ENCODE data around the gene GABPA. TPM values are rescaled to one million over a fixed set of nuclear protein-coding genes. Genes with fewer than 3 reads are reported as not detected.

The GABPA gene
- total and polyA plus RNA-seq, 2 experiments from 2014 or later = 17.6 to 24.4 TPM

DNA sequence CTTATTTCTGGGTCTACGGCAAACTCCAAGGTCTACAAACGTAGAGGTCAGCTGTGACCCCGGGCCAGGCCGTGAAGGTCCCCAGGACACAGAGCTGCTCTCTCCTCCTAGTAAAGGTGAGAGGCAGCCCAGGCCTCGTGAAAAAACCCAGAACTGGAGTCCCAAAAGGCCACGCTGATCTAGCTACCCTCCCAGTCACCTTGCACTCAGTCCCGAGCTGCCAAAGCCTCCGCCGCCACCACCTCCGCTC is 193 bp upstream of the GABPA start:
- Histone ChIP-seq H3K9me2 (ENCODE audit: insufficient read depth) (no peaks in the 10 kb centered on the region), H4K20me1 (ENCODE audit: insufficient read depth) (no peaks in the 10 kb centered on the region), H3K27ac (peak overlapping the region; percentile 97), H3K27me3 (replicated peaks; ENCODE audit: insufficient read depth) (no peaks in the 10 kb centered on the region), H3K9ac (peak overlapping the region; percentile 96), H2AFZ (peak overlapping the region; percentile 89), H3K4me2 (ENCODE audit: unreplicated experiment) (peak overlapping the region; percentile 99), H3K4me3 (peak overlapping the region; percentile 99), H3K4me1 (ENCODE audit: insufficient read depth) (peaks cover 30% of the 10 kb centered on the region), H3K9me3 (ENCODE audit: low read depth) (no peaks in the 10 kb centered on the region), H3F3A (ENCODE audit: insufficient read depth) (peaks cover 24% of the 10 kb centered on the region; the same call in 1 of the 2 replicates), H3K36me3 (ENCODE audit: low read depth) (peaks cover 8% of the 10 kb centered on the region), H3K79me2 (ENCODE audit: insufficient read depth) (peaks cover 89% of the 10 kb centered on the region)
- in situ Hi-C loops (cut with MboI) = no loop called here
- WGBS, 2 experiments (ENCODE audit: low coverage in 1 of 2, low lambda C conversion rate in 2 of 2, missing lambda C conversion rate in 2 of 2) = 0 to 1% methylated on average over 8 to 10 of the region's 10 CpGs
- TF ChIP-seq EZH2 (IDR thresholded peaks at IDR 0.05; ENCODE audit: insufficient read depth, poor library complexity, severe bottlenecking) (no peak), EZH2phosphoT487 (IDR thresholded peaks at IDR 0.05; ENCODE audit: insufficient read depth, low read depth) (no peak)
- DNase-seq = no peak

DNA sequence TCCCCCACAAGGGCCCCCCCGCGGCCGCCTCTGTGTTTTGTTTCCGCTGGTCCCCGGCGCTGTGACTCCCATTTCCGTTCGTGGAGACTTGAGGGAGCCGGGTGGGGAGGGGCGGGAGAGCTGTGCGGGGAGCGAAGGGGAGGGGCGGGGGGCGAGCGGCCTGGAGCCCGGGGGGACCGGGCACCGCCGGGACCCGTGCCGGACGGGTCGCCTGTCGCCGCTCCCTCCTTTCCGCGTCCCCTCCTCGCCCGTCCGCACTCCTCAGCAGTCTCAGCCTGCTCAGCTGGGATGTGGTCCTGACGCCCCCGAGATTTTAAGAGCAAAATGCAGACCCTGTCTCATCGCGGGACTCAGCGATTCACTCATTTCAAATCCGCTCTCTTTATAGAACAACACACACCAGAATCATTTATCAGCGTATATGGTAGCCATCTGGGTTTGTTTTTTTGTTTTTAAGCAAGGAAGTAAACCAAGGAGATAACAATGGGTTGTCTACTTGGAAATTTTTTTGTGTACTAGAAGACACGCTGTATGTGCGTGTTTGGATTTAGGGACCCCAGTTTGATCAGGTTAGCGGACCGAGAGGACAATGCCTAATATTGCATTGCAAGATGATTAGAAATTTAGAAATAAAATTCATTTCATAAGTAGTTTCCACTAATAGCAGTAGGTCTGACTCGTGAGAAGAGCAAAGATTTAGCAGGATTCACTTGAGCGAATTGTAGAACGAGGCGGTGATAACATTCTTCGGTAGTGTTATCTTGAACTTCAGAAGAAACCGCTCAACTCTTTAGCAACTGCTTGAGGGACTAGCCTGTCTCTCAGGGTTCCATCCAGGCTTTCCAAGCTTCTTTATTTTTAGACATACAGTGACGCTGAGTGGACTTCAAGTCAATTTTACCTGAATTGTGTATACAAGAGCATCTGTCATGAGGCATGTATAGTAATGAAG is 1.1 kb downstream of the GABPA start:
- peak overlapping the region; percentile 89 for H2AFZ ChIP-seq
- in situ Hi-C loops (cut with MboI) = no loop called here

DNA sequence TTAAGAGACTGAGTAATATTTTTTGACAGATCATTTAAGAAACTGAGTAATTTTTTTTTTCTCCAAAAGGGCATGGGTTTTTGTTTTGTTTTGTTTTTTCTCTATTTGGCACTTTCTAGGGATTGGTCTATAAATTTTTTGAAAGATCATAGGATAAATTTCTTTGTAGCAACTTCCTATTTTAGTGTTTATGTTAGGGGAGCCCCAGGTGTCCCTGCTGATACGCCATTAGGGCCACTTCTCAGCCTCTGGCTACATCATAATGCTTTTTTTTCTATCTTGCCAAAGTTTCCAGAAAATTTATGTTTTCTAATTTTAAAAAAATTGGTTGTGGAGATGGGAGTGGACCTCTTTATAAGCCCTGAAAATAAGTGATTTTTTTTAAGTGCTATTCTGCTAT is 2.6 kb downstream of the GABPA start:
- no peak overlapping the region for H3K27ac ChIP-seq
- H3K9me2 ChIP-seq (ENCODE audit: insufficient read depth) = no peaks in the 10 kb centered on the region
- H3K79me2 ChIP-seq (ENCODE audit: insufficient read depth) = peaks cover 87% of the 10 kb centered on the region
- peaks cover 24% of the 10 kb centered on the region; the same call in 1 of the 2 replicates for H3F3A ChIP-seq (ENCODE audit: insufficient read depth)
- H3K27me3 ChIP-seq (replicated peaks; ENCODE audit: insufficient read depth) = no peaks in the 10 kb centered on the region
- no peak for DNase-seq
- H2AFZ ChIP-seq = no peak overlapping the region; the same call in 1 of the 2 replicates
- H3K4me1 ChIP-seq (ENCODE audit: insufficient read depth) = peaks cover 22% of the 10 kb centered on the region
- 0 out of 2 replicates have a peak overlapping the region, but pooled peaks have one; percentile 99 for H3K4me3 ChIP-seq
- H3K9ac ChIP-seq = peak overlapping the region; percentile 96; the same call in 1 of the 2 replicates
- 95 to 97% methylated on average over 1 of the region's 1 CpG for WGBS, 2 experiments (ENCODE audit: low coverage in 1 of 2, low lambda C conversion rate in 2 of 2, missing lambda C conversion rate in 2 of 2)
- TF ChIP-seq EZH2phosphoT487 (IDR thresholded peaks at IDR 0.05; ENCODE audit: insufficient read depth, low read depth) = no peak
- TF ChIP-seq EZH2 (IDR thresholded peaks at IDR 0.05; ENCODE audit: insufficient read depth, poor library complexity, severe bottlenecking) = no peak
- H4K20me1 ChIP-seq (ENCODE audit: insufficient read depth) = no peaks in the 10 kb centered on the region
- H3K9me3 ChIP-seq (ENCODE audit: low read depth) = no peaks in the 10 kb centered on the region
- in situ Hi-C loops (cut with MboI) = no loop called here
- peak overlapping the region; percentile 87 for H3K4me2 ChIP-seq (ENCODE audit: unreplicated experiment)
- no peaks in the 10 kb centered on the region for H3K36me3 ChIP-seq (ENCODE audit: low read depth)

More for the DNA sequence above, 1.1 kb downstream of the GABPA start:
- no peaks in the 10 kb centered on the region for H3K36me3 ChIP-seq (ENCODE audit: low read depth)
- no peaks in the 10 kb centered on the region for H3K9me3 ChIP-seq (ENCODE audit: low read depth)
- H3F3A ChIP-seq (ENCODE audit: insufficient read depth) = peaks cover 24% of the 10 kb centered on the region; the same call in 1 of the 2 replicates
- H3K4me3 ChIP-seq = peak overlapping the region; percentile 99
- H3K27ac ChIP-seq = peak overlapping the region; percentile 97
- H3K27me3 ChIP-seq (replicated peaks; ENCODE audit: insufficient read depth) = no peaks in the 10 kb centered on the region
- H3K4me1 ChIP-seq (ENCODE audit: insufficient read depth) = peaks cover 30% of the 10 kb centered on the region
- WGBS, 2 experiments (ENCODE audit: low coverage in 1 of 2, low lambda C conversion rate in 2 of 2, missing lambda C conversion rate in 2 of 2) = 2 to 3% methylated on average over 19 to 39 of the region's 48 CpGs
- no peaks in the 10 kb centered on the region for H4K20me1 ChIP-seq (ENCODE audit: insufficient read depth)
- TF ChIP-seq EZH2phosphoT487 (IDR thresholded peaks at IDR 0.05; ENCODE audit: insufficient read depth, low read depth) (no peak), EZH2 (IDR thresholded peaks at IDR 0.05; ENCODE audit: insufficient read depth, poor library complexity, severe bottlenecking) (no peak)
- H3K9me2 ChIP-seq (ENCODE audit: insufficient read depth) = no peaks in the 10 kb centered on the region
- peak overlapping the region; percentile 99 for H3K4me2 ChIP-seq (ENCODE audit: unreplicated experiment)
- peak overlapping the region; percentile 96 for H3K9ac ChIP-seq
- peaks cover 89% of the 10 kb centered on the region for H3K79me2 ChIP-seq (ENCODE audit: insufficient read depth)
- peak; percentile 90 for DNase-seq

DNA sequence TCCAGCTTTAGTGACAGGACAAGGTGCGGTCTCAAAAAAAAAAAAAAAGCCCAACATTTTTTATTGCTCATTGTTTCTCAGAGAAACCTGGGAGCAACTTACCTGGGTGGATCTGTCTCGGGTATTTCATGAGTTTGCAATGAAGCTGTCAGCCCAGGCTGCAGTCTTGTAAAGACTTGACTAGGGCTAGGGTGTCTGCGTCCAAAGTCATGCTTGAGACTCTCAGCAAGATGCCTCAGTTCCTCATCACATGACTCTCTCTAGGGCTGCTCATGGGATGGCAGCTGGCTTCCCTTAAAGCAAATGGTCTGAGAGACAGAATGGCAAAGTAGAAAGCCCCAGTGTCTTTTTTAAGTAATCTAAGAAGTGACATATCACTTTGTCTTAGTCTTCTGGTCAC is 8.1 kb downstream of the GABPA start:
- Histone ChIP-seq H3K4me1 (ENCODE audit: insufficient read depth) (no peaks in the 10 kb centered on the region), H4K20me1 (ENCODE audit: insufficient read depth) (no peaks in the 10 kb centered on the region), H3K79me2 (ENCODE audit: insufficient read depth) (peaks cover 52% of the 10 kb centered on the region), H3K9ac (no peak overlapping the region), H3K9me3 (ENCODE audit: low read depth) (no peaks in the 10 kb centered on the region), H2AFZ (no peak overlapping the region), H3K27me3 (replicated peaks; ENCODE audit: insufficient read depth) (no peaks in the 10 kb centered on the region), H3F3A (ENCODE audit: insufficient read depth) (no peaks in the 10 kb centered on the region), H3K27ac (no peak overlapping the region), H3K4me3 (no peak overlapping the region), H3K9me2 (ENCODE audit: insufficient read depth) (no peaks in the 10 kb centered on the region), H3K4me2 (ENCODE audit: unreplicated experiment) (no peak overlapping the region), H3K36me3 (ENCODE audit: low read depth) (peaks cover 13% of the 10 kb centered on the region)
- in situ Hi-C loops (cut with MboI) = no loop called here
- no peak for TF ChIP-seq EZH2phosphoT487 (IDR thresholded peaks at IDR 0.05; ENCODE audit: insufficient read depth, low read depth)
- no peak for TF ChIP-seq EZH2 (IDR thresholded peaks at IDR 0.05; ENCODE audit: insufficient read depth, poor library complexity, severe bottlenecking)
- no peak for DNase-seq
- WGBS, 2 experiments (ENCODE audit: low coverage in 1 of 2, low lambda C conversion rate in 2 of 2, missing lambda C conversion rate in 2 of 2) = 97 to 98% methylated on average over 3 of the region's 3 CpGs
